ENCODE measurements around the gene IGFLR1.

GRCh38 chr19:35729763-35730162 lies 12.5 kb downstream of the IGFLR1 start:
- TF ChIP-seq MXI1 (IDR thresholded peaks at IDR 0.05; ENCODE audit: borderline replicate concordance, low read depth, low read length) (no peak), FOS (IDR thresholded peaks at IDR 0.05; ENCODE audit: low read depth, low read length) (no peak), CTCF (conservative IDR thresholded peaks at IDR 0.05; ENCODE audit: low read depth, low read length) (no peak), MAFK (IDR thresholded peaks at IDR 0.05; ENCODE audit: low read depth, low read length) (no peak), CEBPB (IDR thresholded peaks at IDR 0.05; ENCODE audit: low read depth, low read length) (no peak), POLR2A (IDR thresholded peaks at IDR 0.05; ENCODE audit: low read depth, low read length) (no peak), SMC3 (IDR thresholded peaks at IDR 0.05; ENCODE audit: low read depth, low read length) (no peak), RFX5 (IDR thresholded peaks at IDR 0.05; ENCODE audit: low read depth, low read length) (no peak), RCOR1 (IDR thresholded peaks at IDR 0.05; ENCODE audit: insufficient replicate concordance, low read length) (no peak), BHLHE40 (IDR thresholded peaks at IDR 0.05; ENCODE audit: low read depth, low read length) (no peak), ELK1 (IDR thresholded peaks at IDR 0.05; ENCODE audit: borderline replicate concordance, low read depth, low read length) (no peak), USF2 (IDR thresholded peaks at IDR 0.05; ENCODE audit: low read depth, low read length) (no peak), RAD21 (IDR thresholded peaks at IDR 0.05; ENCODE audit: low read length) (no peak)
